Non-pigmented ciliary epithelial cell (primary cell): ENCODE measurements around the gene LIPN.
"Not testable (repeated sequence)": the region's sequence is repeated elsewhere in the genome, so short reads cannot be mapped to it uniquely, and the experiment has no call there.

Experiments used
- DNase-seq: peaks from one replicate; pipeline ENCODE4 v3.0.0-alpha.2; 2010; ENCODE audit warnings: low read depth

LIPN gene

GRCh38 chr10:88759366-88760101 lies at the start of gene LIPN:
LIPN (plus strand) TSS chr10:88760020; CDS start chr10:88761406, 1,386 bp downstream.
- DNase-seq: no peak

- DNase-seq: no peak
Measured at GRCh38 chr10:88715517-88715916, 44.3 kb upstream of the LIPN start.

GRCh38 chr10:88721392-88721791 lies 38.4 kb upstream of the LIPN start:
- no peak for DNase-seq

GRCh38 chr10:88725798-88726197 lies 34.0 kb upstream of the LIPN start:
- DNase-seq: no peak

GRCh38 chr10:88728107-88728763 lies 31.6 kb upstream of the LIPN start:
- DNase-seq: no peak

GRCh38 chr10:88730864-88731263 lies 29.0 kb upstream of the LIPN start:
- no peak for DNase-seq

- DNase-seq: no peak
Measured at GRCh38 chr10:88731296-88731695, 28.5 kb upstream of the LIPN start.

GRCh38 chr10:88733215-88733614 lies 26.6 kb upstream of the LIPN start:
- no peak for DNase-seq

GRCh38 chr10:88735661-88736060 lies 24.2 kb upstream of the LIPN start:
- peak; percentile 17 for DNase-seq

GRCh38 chr10:88741921-88742320 lies 17.9 kb upstream of the LIPN start:
- not testable (repeated sequence) for DNase-seq

- no peak for DNase-seq
Measured at GRCh38 chr10:88742448-88742847, 17.4 kb upstream of the LIPN start.

- no peak for DNase-seq
Measured at GRCh38 chr10:88744002-88744401, 15.8 kb upstream of the LIPN start.

- DNase-seq: no peak
Measured at GRCh38 chr10:88745633-88746032, 14.2 kb upstream of the LIPN start.

GRCh38 chr10:88754287-88754686 lies 5.5 kb upstream of the LIPN start:
- peak; percentile 26 for DNase-seq

GRCh38 chr10:88755753-88756152 lies 4.1 kb upstream of the LIPN start:
- DNase-seq: no peak

- DNase-seq: no peak
Measured at GRCh38 chr10:88756660-88757059, 3.2 kb upstream of the LIPN start.

- no peak for DNase-seq
Measured at GRCh38 chr10:88762906-88763305, 3.1 kb downstream of the LIPN start.

GRCh38 chr10:88763441-88763840 lies 3.6 kb downstream of the LIPN start:
- DNase-seq: no peak

- DNase-seq: no peak
Measured at GRCh38 chr10:88764110-88764509, 4.3 kb downstream of the LIPN start.

GRCh38 chr10:88765816-88766215 lies 6.0 kb downstream of the LIPN start:
- DNase-seq: no peak

- no peak for DNase-seq
Measured at GRCh38 chr10:88769384-88769783, 9.6 kb downstream of the LIPN start.

GRCh38 chr10:88781206-88781605 lies 21.4 kb downstream of the LIPN start:
- DNase-seq: no peak

- no peak for DNase-seq
Measured at GRCh38 chr10:88782222-88782621, 22.4 kb downstream of the LIPN start.

GRCh38 chr10:88783724-88784123 lies 23.9 kb downstream of the LIPN start:
- DNase-seq: no peak
